Tibial nerve (tissue), 4 donors: ENCODE results near the gene TCEAL4.

Source experiments
- EP300 ChIP-seq, 2 donors: sonication (generic); formaldehyde crosslinking; IDR thresholded peaks; one replicate each; pipeline ENCODE4 v1.6.1; 2017; ENCODE audit warnings: antibody characterized with exemption in 2 of 2, mild to moderate bottlenecking in 1 of 2
- POLR2A ChIP-seq, 2 donors: fragments of 450-650 bp; IDR thresholded peaks; one replicate each; pipeline ENCODE4 v1.6.1; 2017; ENCODE audit warnings: antibody characterized with exemption in 2 of 2, mild to moderate bottlenecking in 2 of 2, moderate library complexity in 2 of 2
- TF ChIP-seq, protein P1 (sequence below), 5 experiments: fragments of 200-600 bp in 3 of 5; fragments of 450-650 bp in 2 of 5; sonication (generic) in 3 of 5; IDR thresholded peaks; one replicate each; pipeline ENCODE4 v1.5.1; 2016 to 2019; ENCODE audit warnings: antibody characterized with exemption in 5 of 5, mild to moderate bottlenecking in 3 of 5, moderate library complexity in 2 of 5

DNA sequence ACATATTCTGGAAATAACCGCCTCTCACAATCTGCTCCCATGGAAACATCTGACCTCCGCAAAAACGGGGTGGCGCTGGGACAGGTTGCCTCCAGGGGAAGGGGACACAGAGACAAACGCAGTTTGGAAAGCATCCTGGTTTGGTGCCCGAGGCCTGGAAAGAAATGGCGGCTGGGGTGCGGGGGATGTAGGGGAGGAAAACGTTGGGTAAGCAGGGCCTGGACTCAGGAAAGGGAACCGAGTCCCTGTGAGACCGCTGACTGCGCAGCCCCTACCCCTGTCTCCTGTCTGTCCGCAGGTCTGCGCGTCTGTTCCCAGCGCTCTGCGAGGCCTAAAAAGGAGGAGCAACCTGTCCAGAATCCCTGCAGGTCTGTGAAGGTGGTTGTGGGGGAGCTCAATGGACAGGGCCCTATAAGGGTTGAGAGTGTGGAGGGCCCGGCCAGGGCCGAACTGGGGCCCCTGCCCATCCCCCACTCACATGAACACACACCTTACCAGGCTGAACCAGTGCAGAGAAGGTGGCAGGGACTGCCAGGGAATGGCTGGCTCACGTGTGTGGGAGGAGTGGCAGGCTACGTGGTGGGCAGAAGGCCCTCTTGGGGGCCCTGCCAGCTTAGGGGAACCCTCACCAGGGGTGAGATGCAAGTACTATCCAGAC is 23.1 kb downstream of the TCEAL4 start:
- TF ChIP-seq POLR2A (IDR thresholded peaks at IDR 0.05) (no peak), EP300 (IDR thresholded peaks at IDR 0.05) (no peak)
- TF ChIP-seq, protein P1, sequence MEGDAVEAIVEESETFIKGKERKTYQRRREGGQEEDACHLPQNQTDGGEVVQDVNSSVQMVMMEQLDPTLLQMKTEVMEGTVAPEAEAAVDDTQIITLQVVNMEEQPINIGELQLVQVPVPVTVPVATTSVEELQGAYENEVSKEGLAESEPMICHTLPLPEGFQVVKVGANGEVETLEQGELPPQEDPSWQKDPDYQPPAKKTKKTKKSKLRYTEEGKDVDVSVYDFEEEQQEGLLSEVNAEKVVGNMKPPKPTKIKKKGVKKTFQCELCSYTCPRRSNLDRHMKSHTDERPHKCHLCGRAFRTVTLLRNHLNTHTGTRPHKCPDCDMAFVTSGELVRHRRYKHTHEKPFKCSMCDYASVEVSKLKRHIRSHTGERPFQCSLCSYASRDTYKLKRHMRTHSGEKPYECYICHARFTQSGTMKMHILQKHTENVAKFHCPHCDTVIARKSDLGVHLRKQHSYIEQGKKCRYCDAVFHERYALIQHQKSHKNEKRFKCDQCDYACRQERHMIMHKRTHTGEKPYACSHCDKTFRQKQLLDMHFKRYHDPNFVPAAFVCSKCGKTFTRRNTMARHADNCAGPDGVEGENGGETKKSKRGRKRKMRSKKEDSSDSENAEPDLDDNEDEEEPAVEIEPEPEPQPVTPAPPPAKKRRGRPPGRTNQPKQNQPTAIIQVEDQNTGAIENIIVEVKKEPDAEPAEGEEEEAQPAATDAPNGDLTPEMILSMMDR (IDR thresholded peaks at IDR 0.05), result no peak
